ENCODE measurements around the gene PTPRG. TPM values are rescaled to one million over a fixed set of nuclear protein-coding genes. Genes with fewer than 3 reads are reported as not detected.

Gene PTPRG
- total and polyA plus RNA-seq, 2 of the 13 experiments (the other 11 are each of a cell fraction or from before 2014, with no cell fraction given) = 8.0 to 25.3 TPM

DNA sequence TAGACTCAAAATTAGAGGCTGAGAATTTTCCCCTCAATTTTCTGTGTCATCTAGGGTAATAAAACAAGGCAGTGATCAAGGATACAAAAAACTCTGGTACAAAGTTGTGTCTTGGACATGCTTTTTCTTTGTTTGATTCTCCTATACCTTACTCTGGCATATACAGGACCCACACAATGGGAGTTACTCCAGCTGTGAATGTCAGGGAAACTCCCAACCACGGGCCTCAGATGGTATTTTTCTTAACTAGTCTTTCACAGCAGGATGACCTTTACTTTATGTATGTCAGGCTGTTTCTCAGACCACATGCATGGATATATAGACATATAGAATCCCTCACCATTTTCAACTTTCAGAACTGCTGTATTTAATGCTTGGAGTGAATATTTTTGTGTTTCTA is 770.6 kb downstream of the PTPRG start:
- H3K27me3 ChIP-seq (ENCODE audit: control insufficient read depth in 1 of 2, insufficient read depth in 2 of 2, low read length in 2 of 2) = no peaks in the 10 kb centered on the region
- ChIA-PET POLR2A (no interaction called here), CTCF (ENCODE audit: low intra/inter-chr PET ratio, low total read pairs) (interaction anchor here (1.6 kb wide), 1 partner anchor 226 kb away, joined by 18 read pairs; no protein-coding TSS in a partner anchor)
- no peak for DNase-seq (ENCODE audit: low spot score)
- ATAC-seq = no peak
- no peaks in the 10 kb centered on the region for H4K20me1 ChIP-seq (ENCODE audit: insufficient read depth, low read length)
- WGBS (ENCODE audit: low lambda C conversion rate) = 0% methylated on average over 1 of the region's 1 CpG
- no peak overlapping the region for H3K9ac ChIP-seq (ENCODE audit: insufficient read depth, low read depth, low read length)
- no TSS peak for BruUV-seq (replicated peaks)
- intact Hi-C loops (cut with micrococcal nuclease; ENCODE audit: unreplicated experiment) (loop anchor here (1.0 kb wide), 1 partner anchor 226 kb away; no protein-coding TSS in a partner anchor), in situ Hi-C loops (cut with HindIII; ENCODE audit: extremely low pct_ligation_motif_present, low pct_unique_long_range_greater_than_20kb) (loop anchor here (5.0 kb wide), 1 partner anchor 225 kb away; no protein-coding TSS in a partner anchor)
- no peak for FAIRE-seq
- no peaks in the 10 kb centered on the region for H3K36me3 ChIP-seq (replicated peaks in 1 of 2; ENCODE audit: control insufficient read depth in 1 of 2, insufficient read depth in 2 of 2, low read length in 2 of 2)
- TF ChIP-seq, protein P1, sequence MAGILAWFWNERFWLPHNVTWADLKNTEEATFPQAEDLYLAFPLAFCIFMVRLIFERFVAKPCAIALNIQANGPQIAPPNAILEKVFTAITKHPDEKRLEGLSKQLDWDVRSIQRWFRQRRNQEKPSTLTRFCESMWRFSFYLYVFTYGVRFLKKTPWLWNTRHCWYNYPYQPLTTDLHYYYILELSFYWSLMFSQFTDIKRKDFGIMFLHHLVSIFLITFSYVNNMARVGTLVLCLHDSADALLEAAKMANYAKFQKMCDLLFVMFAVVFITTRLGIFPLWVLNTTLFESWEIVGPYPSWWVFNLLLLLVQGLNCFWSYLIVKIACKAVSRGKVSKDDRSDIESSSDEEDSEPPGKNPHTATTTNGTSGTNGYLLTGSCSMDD (CRISPR knock-in tag; IDR thresholded peaks at IDR 0.05) = no peak
- TF ChIP-seq JUN (CRISPR knock-in tag; IDR thresholded peaks at IDR 0.05) = no peak
- TF ChIP-seq, protein P2, sequence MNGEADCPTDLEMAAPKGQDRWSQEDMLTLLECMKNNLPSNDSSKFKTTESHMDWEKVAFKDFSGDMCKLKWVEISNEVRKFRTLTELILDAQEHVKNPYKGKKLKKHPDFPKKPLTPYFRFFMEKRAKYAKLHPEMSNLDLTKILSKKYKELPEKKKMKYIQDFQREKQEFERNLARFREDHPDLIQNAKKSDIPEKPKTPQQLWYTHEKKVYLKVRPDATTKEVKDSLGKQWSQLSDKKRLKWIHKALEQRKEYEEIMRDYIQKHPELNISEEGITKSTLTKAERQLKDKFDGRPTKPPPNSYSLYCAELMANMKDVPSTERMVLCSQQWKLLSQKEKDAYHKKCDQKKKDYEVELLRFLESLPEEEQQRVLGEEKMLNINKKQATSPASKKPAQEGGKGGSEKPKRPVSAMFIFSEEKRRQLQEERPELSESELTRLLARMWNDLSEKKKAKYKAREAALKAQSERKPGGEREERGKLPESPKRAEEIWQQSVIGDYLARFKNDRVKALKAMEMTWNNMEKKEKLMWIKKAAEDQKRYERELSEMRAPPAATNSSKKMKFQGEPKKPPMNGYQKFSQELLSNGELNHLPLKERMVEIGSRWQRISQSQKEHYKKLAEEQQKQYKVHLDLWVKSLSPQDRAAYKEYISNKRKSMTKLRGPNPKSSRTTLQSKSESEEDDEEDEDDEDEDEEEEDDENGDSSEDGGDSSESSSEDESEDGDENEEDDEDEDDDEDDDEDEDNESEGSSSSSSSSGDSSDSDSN (CRISPR knock-in tag; IDR thresholded peaks at IDR 0.05) = no peak
- no peak for TF ChIP-seq NCOA5 (CRISPR knock-in tag; IDR thresholded peaks at IDR 0.05)
- TF ChIP-seq POLR2AphosphoS2 (IDR thresholded peaks at IDR 0.05; ENCODE audit: low read depth, low read length) = no peak
- no peak for TF ChIP-seq ZNF761 (CRISPR knock-in tag; conservative IDR thresholded peaks at IDR 0.05)
- TF ChIP-seq SAFB2 (CRISPR knock-in tag; IDR thresholded peaks at IDR 0.05; ENCODE audit: borderline replicate concordance, low read depth) = no peak
- no peak for TF ChIP-seq NFRKB (IDR thresholded peaks at IDR 0.05)
- no peak for TF ChIP-seq ZNF781 (CRISPR knock-in tag; IDR thresholded peaks at IDR 0.05; ENCODE audit: borderline replicate concordance, not compliant biosample characterization)
- no peak for TF ChIP-seq PPARG (CRISPR knock-in tag; conservative IDR thresholded peaks at IDR 0.05)
- TF ChIP-seq CBFB (CRISPR knock-in tag; IDR thresholded peaks at IDR 0.05) = no peak
- no peak for TF ChIP-seq ZC3H4 (CRISPR knock-in tag; IDR thresholded peaks at IDR 0.05; ENCODE audit: borderline replicate concordance)
- no peak overlapping the region for H2AFZ ChIP-seq (ENCODE audit: low read length)
- no peak overlapping the region for H3K27ac ChIP-seq (ENCODE audit: extremely low read length, insufficient read depth, low read length)
- no peaks in the 10 kb centered on the region for H3K79me2 ChIP-seq (ENCODE audit: insufficient read depth, low read length)
- no peaks in the 10 kb centered on the region for H3K4me1 ChIP-seq (ENCODE audit: insufficient read depth, low read length)
- H3K4me2 ChIP-seq (ENCODE audit: low read depth, low read length) = no peak overlapping the region
- no peaks in the 10 kb centered on the region for H3K9me3 ChIP-seq (ENCODE audit: low read length)
- H3K4me3 ChIP-seq (replicated peaks in 1 of 3; ENCODE audit: insufficient read depth in 1 of 3, low read depth in 2 of 3, low read length in 3 of 3) = no peak overlapping the region

Data from HepG2 (cell line).